Stimulated activated CD8-positive, alpha-beta memory T cell treated with anti-CD3 and anti-CD28 coated beads, Interleukin-4, amount 100 ng/mL, for 1 hour (primary cell): ENCODE measurements around the gene ARHGEF12.
"Not testable (repeated sequence)": the region's sequence is repeated elsewhere in the genome, so short reads cannot be mapped to it uniquely, and the experiment has no call there.

Experiments used
- DNase-seq, 2 donors: peaks; one replicate each; pipeline ENCODE4 v3.0.0-alpha.2; 2020; ENCODE audit warnings: low read depth in 2 of 2, low spot score in 1 of 2

ARHGEF12 gene

GRCh38 chr11:120482149-120482548, 145.9 kb downstream of the ARHGEF12 start:
- no peak for DNase-seq

GRCh38 chr11:120484722-120485121, 148.5 kb downstream of the ARHGEF12 start:
- no peak for DNase-seq

GRCh38 chr11:120486138-120486537, 149.9 kb downstream of the ARHGEF12 start:
- no peak for DNase-seq

- DNase-seq, result no peak
These were observed 153.6 kb downstream of the ARHGEF12 start for GRCh38 chr11:120489799-120490198.

- DNase-seq, result no peak
These were observed 156.3 kb downstream of the ARHGEF12 start for GRCh38 chr11:120492486-120492885.

GRCh38 chr11:120494595-120494994, 158.4 kb downstream of the ARHGEF12 start:
- DNase-seq, result no peak

GRCh38 chr11:120499088-120499487, 162.9 kb downstream of the ARHGEF12 start:
- no peak for DNase-seq

GRCh38 chr11:120499859-120500258, 163.6 kb downstream of the ARHGEF12 start:
- no peak for DNase-seq

- DNase-seq, result no peak
These were observed 164.3 kb downstream of the ARHGEF12 start for GRCh38 chr11:120500414-120501071.

- no peak for DNase-seq
These were observed 165.2 kb downstream of the ARHGEF12 start for GRCh38 chr11:120501440-120501839.

GRCh38 chr11:120501976-120502755, 166.0 kb downstream of the ARHGEF12 start:
- DNase-seq, result no peak

- DNase-seq, result not testable (repeated sequence)
These were observed 167.3 kb downstream of the ARHGEF12 start for GRCh38 chr11:120503529-120503928.

- DNase-seq, result no peak
These were observed 169.7 kb downstream of the ARHGEF12 start for GRCh38 chr11:120505801-120506425.

GRCh38 chr11:120509346-120510053, 173.3 kb downstream of the ARHGEF12 start:
- no peak for DNase-seq

GRCh38 chr11:120510406-120511115, 174.3 kb downstream of the ARHGEF12 start:
- no peak for DNase-seq

- DNase-seq, result peak; percentile 32 to 47
These were observed 175.1 kb downstream of the ARHGEF12 start, which contains the start of gene GRIK4 for GRCh38 chr11:120511116-120511819. Gene GRIK4 (plus strand): TSS chr11:120511748. CDS start chr11:120660319, 148,571 bp downstream.

- no peak for DNase-seq
These were observed 175.9 kb downstream of the ARHGEF12 start for GRCh38 chr11:120511820-120512738.

GRCh38 chr11:120512739-120513435, 176.7 kb downstream of the ARHGEF12 start:
- DNase-seq, result no peak
